ENCODE measurements around the gene NUP133.
"Not testable (repeated sequence)": the region's sequence is repeated elsewhere in the genome, so short reads cannot be mapped to it uniquely, and the experiment has no call there.

The NUP133 gene

GRCh38 chr1:229448354-229448753, 59.8 kb downstream of the NUP133 start:
- DNase-seq: no peak

DNA sequence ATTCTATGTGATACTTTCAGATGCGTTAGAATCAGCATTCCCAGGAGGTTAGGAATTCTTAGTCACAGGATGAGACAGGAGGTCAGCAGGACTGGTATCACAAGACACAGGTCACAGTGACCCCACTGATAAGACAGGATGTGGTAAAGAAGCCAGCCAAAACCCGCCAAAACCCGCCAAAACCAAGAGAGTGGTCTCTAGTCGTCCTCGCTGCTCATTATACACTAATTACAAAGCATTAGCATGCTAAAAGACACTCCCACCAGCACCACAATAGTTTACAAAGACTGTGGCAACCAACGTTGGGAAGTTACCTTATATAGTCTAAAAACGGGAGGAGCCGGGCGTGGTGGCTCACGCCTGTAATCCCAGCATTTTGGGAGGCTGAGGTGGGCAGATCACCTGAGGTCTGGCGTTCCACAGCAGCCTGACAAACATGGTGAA, 60.3 kb downstream of the NUP133 start:
- no peak for DNase-seq

GRCh38 chr1:229445828-229446227, 62.3 kb downstream of the NUP133 start:
- no peak for DNase-seq

DNA sequence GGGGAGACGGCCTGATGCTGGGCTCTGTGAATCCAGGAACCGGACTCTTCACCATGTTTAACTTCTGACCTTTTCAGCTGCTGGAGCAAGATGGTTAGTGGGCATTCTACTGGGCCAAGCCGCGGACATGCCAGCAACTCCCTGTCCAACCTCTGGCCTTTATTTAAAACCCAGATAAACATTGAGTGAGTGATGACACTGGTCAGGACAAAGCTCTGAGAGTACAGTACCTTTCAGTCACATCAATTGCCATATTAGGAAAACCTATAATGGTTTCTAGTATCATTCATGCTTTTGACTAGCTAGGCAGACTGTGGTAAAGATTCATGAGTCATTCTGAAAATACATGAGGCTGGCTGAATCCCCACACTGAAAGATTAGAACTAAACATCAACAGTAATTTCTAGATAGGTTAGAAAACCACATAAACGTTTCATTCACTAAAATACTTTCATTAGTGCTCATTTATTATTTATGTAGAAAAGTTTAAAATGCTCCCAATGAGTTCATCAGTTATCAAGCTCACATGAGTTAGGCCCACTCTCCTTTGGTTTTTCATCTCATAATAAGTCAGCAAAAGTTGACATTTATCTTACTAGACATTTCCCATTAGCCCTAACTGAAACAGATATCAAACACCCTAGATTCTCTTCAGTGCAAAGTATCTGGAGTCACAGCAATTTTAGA, 67.1 kb downstream of the NUP133 start:
- DNase-seq: no peak

GRCh38 chr1:229438021-229438420, 70.1 kb downstream of the NUP133 start:
- no peak for DNase-seq

- DNase-seq: no peak
Observed at GRCh38 chr1:229437443-229437842, 70.7 kb downstream of the NUP133 start.

- DNase-seq: no peak
Observed at GRCh38 chr1:229436201-229436600, 71.9 kb downstream of the NUP133 start.

- no peak for DNase-seq
Observed at GRCh38 chr1:229434641-229435051, 73.5 kb downstream of the NUP133 start.

DNA sequence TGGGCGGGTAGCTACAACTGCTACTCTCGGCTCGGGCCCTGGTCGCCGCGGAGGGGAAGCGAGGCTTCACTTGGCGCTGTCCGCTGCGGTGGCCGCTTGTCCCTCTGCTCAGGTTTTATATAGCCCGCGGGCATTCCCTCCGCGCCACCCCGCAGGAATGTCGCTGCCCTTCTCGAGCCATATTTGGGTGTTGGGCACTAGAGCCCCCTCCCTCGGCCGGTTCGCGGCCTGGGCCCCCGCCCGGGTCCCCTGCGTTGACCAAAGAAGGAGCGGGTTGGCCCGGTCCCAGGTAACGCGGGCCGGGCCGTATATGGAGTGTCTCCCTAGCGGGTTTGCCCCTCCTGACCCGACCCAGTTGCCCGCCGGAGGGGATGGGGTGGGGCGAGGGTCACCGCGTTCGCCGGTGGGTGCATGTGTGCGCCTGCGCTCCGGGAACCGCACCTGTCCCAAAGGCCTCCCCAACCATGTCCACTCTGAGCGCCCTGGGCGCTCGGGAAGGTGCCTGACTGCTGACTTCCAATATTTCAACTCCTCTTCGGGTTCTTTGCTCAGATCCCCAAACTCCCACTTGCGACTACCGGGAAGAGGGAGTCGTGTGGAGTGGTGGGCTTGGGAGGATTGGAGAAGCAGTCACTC, 74.0 kb downstream of the NUP133 start, which contains the start of gene ACTA1:
ACTA1 (minus strand) TSS at position 90 of the 636 bp plus-strand sequence. CDS start 979 bp downstream, outside the sequence.
- no peak for DNase-seq

DNA sequence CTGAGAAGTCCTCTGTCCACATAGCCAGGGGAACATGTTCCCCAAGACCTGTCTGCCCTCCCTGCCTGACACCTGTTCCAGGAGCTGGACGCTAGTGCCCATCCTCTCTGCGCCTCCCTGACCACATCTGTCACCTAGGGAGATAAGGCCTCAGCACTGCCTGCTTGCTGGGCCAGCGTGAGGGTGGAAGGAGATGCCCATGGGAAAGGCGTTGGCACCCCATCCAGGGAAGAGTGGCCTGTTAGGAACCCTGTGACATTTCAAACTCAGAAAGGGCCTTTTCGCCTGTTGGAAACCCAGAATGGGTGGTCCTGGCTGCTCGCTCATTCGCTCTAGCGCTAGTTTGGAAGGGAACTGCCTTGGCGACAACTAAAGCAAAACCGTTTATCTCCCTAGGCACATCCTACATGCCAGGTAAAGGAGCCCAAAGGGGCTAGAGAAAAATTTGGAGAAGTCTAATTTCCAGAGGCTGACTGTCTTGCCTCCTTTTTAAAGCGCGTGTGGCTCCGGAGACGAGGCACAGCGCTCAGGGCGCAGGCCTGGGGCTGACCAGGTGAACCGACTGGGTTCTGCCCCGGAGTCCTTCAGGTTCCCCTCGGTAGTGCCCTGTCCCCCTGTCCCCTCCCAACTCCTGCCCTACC, 74.7 kb downstream of the NUP133 start:
- no peak for DNase-seq

- DNase-seq: no peak
Observed at GRCh38 chr1:229432905-229433304, 75.2 kb downstream of the NUP133 start.

GRCh38 chr1:229432116-229432461, 76.1 kb downstream of the NUP133 start:
- no peak for DNase-seq

DNA sequence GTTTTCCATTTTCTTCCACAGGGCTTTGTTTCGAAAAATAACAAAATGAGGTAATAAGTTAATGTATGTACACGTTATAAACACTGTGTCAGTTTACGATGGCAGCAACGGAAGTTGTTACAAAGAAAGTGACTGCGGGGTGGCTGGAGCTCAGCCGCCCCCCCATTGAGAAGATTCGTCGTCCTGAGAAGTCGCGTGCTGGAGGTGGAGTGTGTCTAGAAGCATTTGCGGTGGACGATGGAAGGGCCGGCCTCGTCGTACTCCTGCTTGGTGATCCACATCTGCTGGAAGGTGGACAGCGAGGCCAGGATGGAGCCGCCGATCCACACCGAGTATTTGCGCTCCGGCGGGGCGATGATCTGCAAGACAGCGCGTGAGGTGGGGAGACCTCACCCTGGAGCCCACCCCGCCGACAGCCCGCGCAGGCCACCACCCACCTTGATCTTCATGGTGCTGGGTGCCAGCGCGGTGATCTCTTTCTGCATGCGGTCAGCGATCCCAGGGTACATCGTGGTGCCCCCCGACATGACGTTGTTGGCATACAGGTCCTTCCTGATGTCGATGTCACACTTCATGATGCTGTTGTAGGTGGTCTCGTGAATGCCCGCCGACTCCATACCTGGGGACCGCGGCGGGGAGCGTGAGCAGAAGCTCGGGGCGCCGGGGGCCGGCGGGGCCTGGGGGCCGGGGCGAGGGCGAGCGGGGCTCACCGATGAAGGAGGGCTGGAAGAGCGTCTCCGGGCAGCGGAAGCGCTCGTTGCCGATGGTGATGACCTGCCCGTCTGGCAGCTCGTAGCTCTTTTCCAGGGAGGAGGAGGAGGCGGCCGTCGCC, 76.6 kb downstream of the NUP133 start:
- DNase-seq: no peak

GRCh38 chr1:229430761-229431283, 77.3 kb downstream of the NUP133 start:
- no peak for DNase-seq

DNA sequence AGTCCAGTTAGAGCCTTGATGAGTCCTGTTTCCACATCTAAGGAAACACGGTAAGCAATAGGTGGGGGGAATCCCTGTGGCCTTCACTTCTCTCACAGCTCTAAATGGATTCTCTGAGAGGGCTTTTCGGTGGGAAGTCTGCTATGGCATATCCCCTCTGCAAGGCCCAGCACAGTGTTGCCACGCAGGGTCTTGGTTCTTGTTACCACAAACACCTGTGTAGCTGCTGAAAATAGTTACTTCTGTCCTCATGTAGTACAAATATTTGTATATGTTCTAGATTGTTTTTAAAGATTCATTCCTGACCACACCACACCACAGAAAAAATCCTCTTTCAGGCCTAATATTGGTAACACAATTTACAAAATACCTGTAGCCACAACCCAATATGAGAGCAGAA, 79.9 kb downstream of the NUP133 start:
- DNase-seq: no peak

GRCh38 chr1:229427572-229427971, 80.6 kb downstream of the NUP133 start:
- no peak for DNase-seq

DNA sequence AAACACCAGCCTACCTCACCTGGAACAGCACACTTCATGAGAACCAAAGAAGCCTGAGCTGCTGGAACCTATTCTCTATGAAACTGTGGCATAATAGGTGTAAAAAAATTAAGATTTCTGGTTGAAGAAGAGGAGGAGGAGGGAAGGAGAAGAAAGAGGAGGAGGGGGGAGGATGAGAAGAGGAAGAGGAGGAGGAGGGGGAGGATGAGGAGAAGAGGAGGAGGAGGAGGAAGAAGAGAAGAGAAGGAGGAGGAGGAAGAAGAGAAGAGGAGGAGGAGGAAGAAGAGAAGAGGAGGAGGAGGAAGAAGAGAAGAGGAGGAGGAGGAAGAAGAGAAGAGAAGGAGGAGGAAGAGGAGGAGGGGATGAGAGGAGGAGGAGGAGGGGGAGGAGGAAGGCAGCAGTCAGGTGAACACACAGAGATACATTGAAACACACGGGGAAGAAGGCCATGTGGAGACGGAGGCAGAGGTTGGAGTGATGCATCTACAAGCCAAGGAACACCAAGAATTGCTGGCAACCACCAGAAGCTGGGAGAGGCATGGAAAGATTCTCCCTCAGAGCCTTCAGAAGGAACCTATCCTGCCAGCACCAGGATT, 82.5 kb downstream of the NUP133 start:
- DNase-seq: no peak

- DNase-seq: no peak
Observed at GRCh38 chr1:229420765-229421164, 87.4 kb downstream of the NUP133 start.

DNA sequence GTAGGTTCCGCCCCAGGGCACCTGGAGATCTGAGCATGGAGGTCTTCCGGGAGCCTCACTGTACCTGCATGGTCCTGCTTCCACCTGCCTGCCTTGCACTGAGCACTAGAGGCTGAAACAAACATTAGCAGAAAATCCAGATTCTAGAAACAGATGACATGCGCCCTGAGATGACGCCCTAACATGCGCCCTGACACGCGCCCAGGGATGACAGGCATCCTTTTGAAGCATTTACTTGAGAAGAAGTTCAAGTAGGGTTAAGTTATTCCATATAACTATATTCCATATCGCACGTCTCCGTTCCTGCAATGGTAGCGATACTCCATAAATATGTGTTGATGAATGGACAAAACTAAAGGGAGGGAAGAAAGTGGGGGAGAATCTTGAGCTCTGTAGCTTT, 87.9 kb downstream of the NUP133 start:
- DNase-seq: no peak

- not testable (repeated sequence) for DNase-seq
Observed at GRCh38 chr1:229418586-229418985, 89.6 kb downstream of the NUP133 start.

GRCh38 chr1:229412810-229413209, 95.3 kb downstream of the NUP133 start:
- DNase-seq: not testable (repeated sequence)

DNA sequence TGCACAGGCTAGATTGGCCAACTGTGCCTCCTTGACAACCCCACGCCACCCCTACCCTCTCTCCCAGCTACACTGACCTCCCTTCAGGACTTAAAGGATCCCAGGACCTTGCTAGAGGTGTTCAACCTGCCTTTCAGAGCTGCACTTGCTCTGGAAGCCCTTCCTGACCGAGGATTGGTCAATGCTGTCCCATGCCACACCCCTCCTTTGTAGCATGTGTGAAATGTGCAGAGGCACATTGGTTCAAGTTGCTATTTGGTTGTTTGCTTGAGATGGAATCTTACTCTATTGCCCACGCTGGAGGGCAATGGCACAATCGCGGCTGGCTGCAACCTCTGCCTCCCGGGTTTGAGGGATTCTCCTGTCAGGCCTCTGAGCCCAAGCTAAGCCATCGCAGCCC, 96.1 kb downstream of the NUP133 start:
- no peak for DNase-seq
